Stimulated activated naive CD4-positive, alpha-beta T cell treated with Interleukin-2 at 50 U/mL for 16 hours (primary cell): ENCODE results near the gene PARD3B.

Experiments used
- DNase-seq: peaks from one replicate; lab custom pipeline; 2025; lab: John Stamatoyannopoulos, UW

The PARD3B gene

DNA sequence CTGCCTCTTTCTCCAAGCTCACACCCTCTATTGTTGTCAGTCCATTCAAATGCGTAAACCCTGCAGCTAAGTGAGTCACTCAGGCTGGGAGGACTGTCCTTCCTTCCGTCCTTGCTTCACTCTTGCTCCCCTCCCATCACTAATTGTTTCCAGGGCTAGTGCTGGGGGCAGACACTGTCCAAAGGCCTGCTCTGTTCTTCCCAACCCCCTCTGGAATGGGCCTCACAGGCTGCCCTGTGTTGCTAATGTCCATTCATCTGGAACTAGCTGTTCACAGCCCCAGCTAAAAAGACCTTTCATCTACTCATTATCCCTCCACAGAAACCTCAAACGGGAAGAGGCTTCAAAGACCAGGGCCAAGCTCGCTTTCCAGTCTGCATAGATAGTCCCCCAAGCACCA is 1105.2 kb downstream of the PARD3B start:
- no peak for DNase-seq

GRCh38 chr2:205650931-205651330 is 1105.7 kb downstream of the PARD3B start:
- no peak for DNase-seq

GRCh38 chr2:205651719-205652118 is 1106.4 kb downstream of the PARD3B start:
- DNase-seq: no peak

GRCh38 chr2:205654878-205655605 is 1109.8 kb downstream of the PARD3B start:
- DNase-seq: no peak

- no peak for DNase-seq
Observed at GRCh38 chr2:205655779-205656456, 1110.6 kb downstream of the PARD3B start.

- DNase-seq: no peak
Observed at GRCh38 chr2:205656461-205656860, 1111.2 kb downstream of the PARD3B start.

GRCh38 chr2:205656941-205657340 is 1111.7 kb downstream of the PARD3B start:
- DNase-seq: no peak

DNA sequence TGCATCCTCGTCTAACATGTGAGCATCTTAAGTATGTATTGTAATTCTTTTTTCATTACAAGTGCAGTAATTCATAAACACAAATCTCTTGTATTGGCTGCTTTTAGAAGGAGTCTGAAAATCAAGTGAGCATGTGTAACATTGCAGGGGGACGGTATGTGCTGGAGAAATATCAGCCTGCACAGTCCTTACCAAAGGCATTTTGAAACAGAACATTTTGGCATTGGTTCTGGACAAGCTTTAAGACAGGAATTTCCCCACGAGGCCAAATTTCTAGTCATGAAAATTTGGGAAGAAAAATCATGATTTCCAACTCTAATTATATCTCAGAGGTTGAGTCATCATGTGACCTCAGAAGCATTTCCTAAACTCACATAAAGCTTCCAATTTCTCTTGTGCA is 1112.3 kb downstream of the PARD3B start:
- no peak for DNase-seq

DNA sequence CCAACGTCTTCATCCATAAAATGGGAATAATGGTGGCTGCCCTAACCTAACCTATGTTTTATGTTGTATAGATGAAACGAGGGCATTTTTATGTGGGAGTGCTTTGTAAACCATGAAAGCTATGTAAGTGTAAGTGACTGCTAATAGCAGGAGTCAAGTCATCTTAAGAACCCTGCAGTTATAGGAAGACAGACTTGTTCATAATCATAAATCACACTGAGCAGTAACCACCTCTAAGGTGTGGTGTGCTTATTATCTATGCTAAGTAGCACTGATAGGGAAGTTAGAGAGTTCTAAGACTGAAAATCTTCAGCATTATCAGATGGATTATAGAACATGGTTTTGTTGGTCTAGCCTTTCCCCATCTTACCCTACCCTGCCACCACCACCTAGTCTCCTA is 1112.8 kb downstream of the PARD3B start:
- no peak for DNase-seq

GRCh38 chr2:205658572-205658971 is 1113.3 kb downstream of the PARD3B start:
- DNase-seq: no peak

- no peak for DNase-seq
Observed at GRCh38 chr2:205659922-205660321, 1114.6 kb downstream of the PARD3B start.

- DNase-seq: peak; percentile 23
Observed at GRCh38 chr2:205660521-205661124, 1115.3 kb downstream of the PARD3B start.

DNA sequence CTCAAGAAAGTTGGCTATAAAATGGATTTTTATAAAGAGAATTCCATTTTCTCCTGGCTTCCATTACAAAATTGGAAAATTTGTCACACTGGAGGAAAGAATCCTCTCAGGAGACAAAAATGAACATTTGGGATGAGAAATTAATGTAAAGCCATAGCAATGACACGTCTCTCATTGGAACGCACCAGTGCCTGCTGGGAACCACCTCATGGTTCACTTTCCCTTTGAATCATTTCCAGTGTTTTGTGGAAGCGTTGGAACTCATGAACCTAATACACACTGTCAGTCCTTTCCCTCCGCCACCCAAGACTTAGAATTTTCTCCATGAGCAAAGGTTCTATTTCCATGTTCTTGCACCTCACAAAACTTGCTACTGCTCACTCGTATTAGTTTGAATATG is 1116.0 kb downstream of the PARD3B start:
- no peak for DNase-seq

DNA sequence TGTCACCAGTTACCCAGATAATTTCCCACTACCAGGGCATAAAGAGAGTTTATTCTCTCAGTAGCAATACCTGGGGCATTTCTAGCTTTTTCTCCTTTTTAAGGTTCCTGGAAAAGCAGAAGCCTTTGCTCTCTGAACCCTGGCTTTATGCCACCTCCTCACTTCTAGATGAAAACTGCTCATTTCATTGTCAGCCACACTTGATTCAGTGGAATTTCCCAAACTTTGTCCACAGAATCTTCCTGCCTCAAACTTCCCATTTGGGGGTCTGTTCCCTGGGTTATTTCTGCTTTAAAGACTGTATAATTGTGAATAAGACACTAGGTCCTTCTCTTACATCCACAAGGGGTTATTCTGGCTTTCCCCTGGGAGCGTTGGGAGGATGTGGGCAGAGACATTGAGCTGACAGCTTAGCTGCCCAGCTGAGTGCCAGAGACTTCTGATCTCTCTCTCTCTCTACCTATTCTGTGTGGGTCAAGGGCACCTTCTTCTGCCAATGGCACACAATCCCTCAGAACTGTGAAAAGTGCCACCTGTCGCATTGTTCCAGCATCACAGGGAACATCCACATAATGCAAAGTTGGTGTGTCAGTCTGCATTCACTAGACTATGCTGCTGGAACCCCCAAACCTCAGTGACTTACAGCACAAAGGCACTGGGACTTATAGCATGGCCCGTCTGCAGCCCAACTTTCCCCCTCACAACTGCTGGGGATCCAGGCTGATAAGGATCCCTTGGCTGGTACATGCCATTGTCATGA is 1117.1 kb downstream of the PARD3B start:
- no peak for DNase-seq

- no peak for DNase-seq
Observed at GRCh38 chr2:205665791-205666190, 1120.5 kb downstream of the PARD3B start.
